Endothelial cell of umbilical vein (primary cell): Measurements from ENCODE around the gene ALB. TPM values are rescaled to one million over a fixed set of nuclear protein-coding genes. Genes with fewer than 3 reads are reported as not detected.

Experiments used
- BruUV-seq: library from RNA; stranded (reverse); fragments of 400-500 nt; replicated peaks from 2 replicates; lab custom pipeline; 2021; lab: Mats Ljungman, UMichigan
- CTCF ChIA-PET: fragments of 300-600, 350-600 bp; sonication (Branson Sonifier 250); formaldehyde crosslinking; loops from one replicate; lab custom pipeline; 2021; ENCODE audit warnings: antibody characterized with exemption, inconsistent platforms; lab: Charles Lee
- POLR2A ChIA-PET: fragments of 300-600, 350-600 bp; sonication (Branson Sonifier 250); formaldehyde crosslinking; loops from one replicate; lab custom pipeline; 2021; ENCODE audit warnings: antibody characterized with exemption, inconsistent platforms; lab: Charles Lee
- DNase-seq: peaks from one replicate; pipeline ENCODE4 v3.0.0-alpha.2; 2011; ENCODE audit warnings: low read depth, low spot score
- FAIRE-seq: peaks from 2 replicates; lab custom pipeline; 2011; peaks lifted over from hg19 to GRCh38; lab: Jason Lieb, UNC
- H2AFZ ChIP-seq: 2 replicates; pipeline ENCODE4 v1.6.0; 2012; ENCODE audit warnings: low read depth, low read length, control low read depth, inconsistent platforms
- H3K27ac ChIP-seq: 2 replicates; pipeline ENCODE4 v1.5.1; 2011; ENCODE audit warnings: low read depth, mild to moderate bottlenecking, control low read depth, low read length, moderate library complexity; ENCODE audit not compliant: insufficient read depth
- H3K27me3 ChIP-seq, 2 experiments: 2 replicates each; pipeline versions ENCODE4 v1.6.0 to v1.6.1; 2011; ENCODE audit warnings: low read length in 2 of 2, mixed read lengths in 1 of 2; ENCODE audit not compliant: control insufficient read depth in 2 of 2, insufficient read depth in 2 of 2
- H3K36me3 ChIP-seq, 2 experiments: 2 replicates in 1 of 2; 3 replicates in 1 of 2; pipeline ENCODE4 v1.5.1; 2011; ENCODE audit warnings: low read length in 2 of 2, mild to moderate bottlenecking in 1 of 2, moderate library complexity in 1 of 2; ENCODE audit not compliant: control insufficient read depth in 2 of 2, insufficient read depth in 2 of 2; ENCODE audit errors: extremely low read depth in 1 of 2
- H3K4me1 ChIP-seq: 3 replicates; pipeline ENCODE4 v1.5.1; 2011; ENCODE audit warnings: mild to moderate bottlenecking, low read length; ENCODE audit not compliant: control insufficient read depth, insufficient read depth; ENCODE audit errors: extremely low read depth
- H3K4me2 ChIP-seq: 2 replicates; pipeline ENCODE4 v1.6.1; 2011; ENCODE audit warnings: low read length, control low read depth, mixed read lengths; ENCODE audit not compliant: insufficient read depth
- H3K4me3 ChIP-seq, 3 experiments: fragments of 200-600 bp in 1 of 3; sonication (generic), shearing (Covaris generic) in 1 of 3; replicated peaks in 1 of 3; 2 replicates each; pipeline ENCODE4 v1.5.1; 2011 to 2016; ENCODE audit warnings: control low read depth in 3 of 3, low read length in 3 of 3, mild to moderate bottlenecking in 2 of 3, inconsistent platforms in 1 of 3, low read depth in 1 of 3, moderate library complexity in 1 of 3; ENCODE audit not compliant: insufficient read depth in 1 of 3
- H3K79me2 ChIP-seq: 2 replicates; pipeline ENCODE4 v1.6.0; 2012; ENCODE audit warnings: low read length, inconsistent platforms; ENCODE audit not compliant: control insufficient read depth, insufficient read depth
- H3K9ac ChIP-seq: replicated peaks from 2 replicates; pipeline ENCODE3; 2011; ENCODE audit warnings: low read length, control low read depth; ENCODE audit not compliant: insufficient read depth; ENCODE audit errors: extremely low read depth
- H3K9me1 ChIP-seq: replicated peaks from 3 replicates; pipeline ENCODE4 v1.6.0; 2011; ENCODE audit warnings: mild to moderate bottlenecking, low read length; ENCODE audit not compliant: control insufficient read depth, insufficient read depth; ENCODE audit errors: extremely low read depth
- H3K9me3 ChIP-seq: replicated peaks from 2 replicates; pipeline ENCODE4 v1.5.1; 2012; ENCODE audit warnings: low read length, inconsistent platforms; ENCODE audit not compliant: control insufficient read depth, insufficient read depth
- H4K20me1 ChIP-seq: replicated peaks from 2 replicates; pipeline ENCODE3; 2011; ENCODE audit warnings: mild to moderate bottlenecking, low read length; ENCODE audit not compliant: control insufficient read depth, insufficient read depth; ENCODE audit errors: extremely low read depth
- CTCF ChIP-seq, 2 donors: IDR thresholded peaks; 1 replicate in 1 of 2; 2 replicates in 1 of 2; pipeline ENCODE4 v1.5.1; 2011; ENCODE audit warnings: low read length in 2 of 2, mild to moderate bottlenecking in 2 of 2, moderate library complexity in 2 of 2, control low read depth in 1 of 2, inconsistent platforms in 1 of 2, low read depth in 1 of 2; ENCODE audit not compliant: insufficient read depth in 1 of 2; ENCODE audit errors: extremely low read depth in 1 of 2
- EZH2 ChIP-seq: IDR thresholded peaks from 2 replicates; pipeline ENCODE4 v1.6.1; 2012; ENCODE audit warnings: borderline replicate concordance, low read depth, mild to moderate bottlenecking, moderate library complexity, low read length, inconsistent platforms; ENCODE audit not compliant: severe bottlenecking
- FOS ChIP-seq: IDR thresholded peaks from 2 replicates; pipeline ENCODE4 v1.6.1; 2011; ENCODE audit warnings: mild to moderate bottlenecking, low read length, moderate library complexity, borderline replicate concordance; ENCODE audit not compliant: insufficient read depth
- GATA2 ChIP-seq: IDR thresholded peaks from 2 replicates; pipeline ENCODE4 v1.7.0; 2011; ENCODE audit warnings: low read depth, mild to moderate bottlenecking, moderate library complexity, mixed read lengths, low read length; ENCODE audit not compliant: insufficient read length, insufficient read depth
- JUN ChIP-seq: IDR thresholded peaks from 2 replicates; pipeline ENCODE4 v1.6.1; 2011; ENCODE audit warnings: borderline replicate concordance, low read depth; ENCODE audit not compliant: insufficient read length, insufficient read depth
- MAX ChIP-seq: IDR thresholded peaks from 2 replicates; pipeline ENCODE4 v1.6.1; 2011; ENCODE audit not compliant: insufficient read depth, insufficient read length
- MYC ChIP-seq: IDR thresholded peaks from one replicate; pipeline ENCODE4 v1.6.1; 2011; ENCODE audit warnings: mild to moderate bottlenecking, low read depth, low read length
- POLR2A ChIP-seq: IDR thresholded peaks from 2 replicates; pipeline ENCODE4 v1.6.1; 2012; ENCODE audit warnings: low read depth, mild to moderate bottlenecking, control low read depth, low read length
- POLR2AphosphoS5 ChIP-seq: IDR thresholded peaks from 2 replicates; pipeline ENCODE4 v1.6.1; 2012; ENCODE audit warnings: low read depth, mild to moderate bottlenecking, control low read depth, low read length, moderate library complexity; ENCODE audit not compliant: insufficient read depth
- dilution Hi-C: fragments of 300-500 bp; cut with MboI; formaldehyde crosslinking; loops from one replicate; pipeline ENCODE4 v1.15.0; 2019; ENCODE audit warnings: low sequenced_read_pairs; ENCODE audit not compliant: extremely low pct_ligation_motif_present
- intact Hi-C: fragments of 100-400 bp; cut with micrococcal nuclease; formaldehyde crosslinking; loops from one replicate; pipeline ENCODE4 v1.10.0; 2022
- polyA plus RNA-seq, 4 experiments: library from polyadenylated mRNA; depleted of rRNA in 3 of 4; stranded (reverse) in 3 of 4; unstranded in 1 of 4; fragments of >200 nt; gene quantifications; 2 replicates each; pipeline versions ENCODE4 v1.2.1 to v1.2.3, GENCODE V29; 2011 to 2012; ENCODE audit warnings: missing spikeins in 1 of 4
- total RNA-seq: library from RNA; stranded (reverse); gene quantifications from 2 replicates; pipeline ENCODE4 v1.2.3, GENCODE V29; 2021

ALB gene
- total and polyA plus RNA-seq, 2 donors (not counting 3 experiments of a cell fraction or from before 2014, with no cell fraction given): not detected

- no peaks in the 10 kb centered on the region for H3K9me1 ChIP-seq
- no peaks in the 10 kb centered on the region for H3K79me2 ChIP-seq
- dilution Hi-C loops (no loop called here), intact Hi-C loops (no loop called here)
- no peaks in the 10 kb centered on the region for H3K36me3 ChIP-seq
- no peak for TF ChIP-seq GATA2
- TF ChIP-seq JUN: no peak
- TF ChIP-seq EZH2: no peak
- no peak for TF ChIP-seq POLR2A
- TF ChIP-seq CTCF (IDR thresholded peaks at IDR 0.05; ENCODE audit: extremely low read depth in 1 of 2, insufficient read depth in 1 of 2, low read depth in 1 of 2, low read length in 2 of 2): no peak
- no peak for TF ChIP-seq POLR2AphosphoS5
- TF ChIP-seq MAX: no peak
- TF ChIP-seq FOS: no peak
- no peak for TF ChIP-seq MYC
- H3K4me3 ChIP-seq: no peak overlapping the region
- H3K4me1 ChIP-seq: no peaks in the 10 kb centered on the region
- peaks cover 2% of the 10 kb centered on the region in 2 experiments for H3K27me3 ChIP-seq
- H3K9me3 ChIP-seq: no peaks in the 10 kb centered on the region
- H4K20me1 ChIP-seq: no peaks in the 10 kb centered on the region
- DNase-seq (no peak), FAIRE-seq (no peak)
- ChIA-PET POLR2A (no interaction called here), CTCF (interaction anchor here (1.6 kb wide), 1 partner anchor 28 kb away, joined by 7 read pairs; no protein-coding TSS in a partner anchor)
- H3K27ac ChIP-seq: no peak overlapping the region
- no peak overlapping the region for H2AFZ ChIP-seq
- BruUV-seq: no TSS peak
- no peak overlapping the region for H3K9ac ChIP-seq
- no peak overlapping the region for H3K4me2 ChIP-seq
Observed at GRCh38 chr4:73417973-73418372, 13.9 kb downstream of the ALB start.
